ENCODE data around the gene NBAS. TPM values are rescaled to one million over a fixed set of nuclear protein-coding genes. Genes with fewer than 3 reads are reported as not detected.
A peak's percentile ranks its signal among the peaks of the same experiment; 100 is the strongest.

The NBAS gene
- total and polyA plus RNA-seq, 2 of the 13 experiments (the other 11 are each of a cell fraction or from before 2014, with no cell fraction given): 33.6 to 58.7 TPM

- TF ChIP-seq GZF1 (CRISPR knock-in tag; IDR thresholded peaks at IDR 0.05): no peak
- no peak for TF ChIP-seq ZNF275 (CRISPR knock-in tag; IDR thresholded peaks at IDR 0.05; ENCODE audit: borderline replicate concordance)
- TF ChIP-seq BRCA1 (CRISPR knock-in tag; IDR thresholded peaks at IDR 0.05): no peak
- TF ChIP-seq RXRA (CRISPR knock-in tag; IDR thresholded peaks at IDR 0.05): peak; percentile 32; the same call in 1 of the 2 replicates
- peak; percentile 30; the same call in 1 of the 2 replicates for TF ChIP-seq MYNN (CRISPR knock-in tag; IDR thresholded peaks at IDR 0.05; ENCODE audit: low read depth)
- TF ChIP-seq, protein P1, sequence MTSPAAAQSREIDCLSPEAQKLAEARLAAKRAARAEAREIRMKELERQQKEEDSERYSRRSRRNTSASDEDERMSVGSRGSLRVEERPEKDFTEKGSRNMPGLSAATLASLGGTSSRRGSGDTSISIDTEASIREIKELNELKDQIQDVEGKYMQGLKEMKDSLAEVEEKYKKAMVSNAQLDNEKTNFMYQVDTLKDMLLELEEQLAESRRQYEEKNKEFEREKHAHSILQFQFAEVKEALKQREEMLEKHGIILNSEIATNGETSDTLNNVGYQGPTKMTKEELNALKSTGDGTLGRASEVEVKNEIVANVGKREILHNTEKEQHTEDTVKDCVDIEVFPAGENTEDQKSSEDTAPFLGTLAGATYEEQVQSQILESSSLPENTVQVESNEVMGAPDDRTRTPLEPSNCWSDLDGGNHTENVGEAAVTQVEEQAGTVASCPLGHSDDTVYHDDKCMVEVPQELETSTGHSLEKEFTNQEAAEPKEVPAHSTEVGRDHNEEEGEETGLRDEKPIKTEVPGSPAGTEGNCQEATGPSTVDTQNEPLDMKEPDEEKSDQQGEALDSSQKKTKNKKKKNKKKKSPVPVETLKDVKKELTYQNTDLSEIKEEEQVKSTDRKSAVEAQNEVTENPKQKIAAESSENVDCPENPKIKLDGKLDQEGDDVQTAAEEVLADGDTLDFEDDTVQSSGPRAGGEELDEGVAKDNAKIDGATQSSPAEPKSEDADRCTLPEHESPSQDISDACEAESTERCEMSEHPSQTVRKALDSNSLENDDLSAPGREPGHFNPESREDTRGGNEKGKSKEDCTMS (CRISPR knock-in tag; conservative IDR thresholded peaks at IDR 0.05): no peak
- TF ChIP-seq RBM22 (optimal IDR thresholded peaks at IDR 0.05; ENCODE audit: low read length): no peak
- TF ChIP-seq SMARCC2 (IDR thresholded peaks at IDR 0.05): no peak
- TF ChIP-seq ZNF331 (CRISPR knock-in tag; IDR thresholded peaks at IDR 0.05): peak; percentile 88
- TF ChIP-seq ZNF547 (CRISPR knock-in tag; IDR thresholded peaks at IDR 0.05): 0 out of 2 replicates have a peak, but pooled peaks have one; percentile 26
- TF ChIP-seq ZSCAN29 (CRISPR knock-in tag; conservative IDR thresholded peaks at IDR 0.05): peak; percentile 86; the same call in 1 of the 2 replicates
- TF ChIP-seq PTBP1 (IDR thresholded peaks at IDR 0.05; ENCODE audit: low read depth, low read length, poor library complexity, severe bottlenecking): no peak
- no peak for TF ChIP-seq BHLHE40 (IDR thresholded peaks at IDR 0.05; ENCODE audit: low read length)
- no peak for TF ChIP-seq ZNF703 (CRISPR knock-in tag; IDR thresholded peaks at IDR 0.05; ENCODE audit: borderline replicate concordance)
- TF ChIP-seq GABPA (IDR thresholded peaks at IDR 0.05; ENCODE audit: low read depth, low read length): no peak
- TF ChIP-seq GABPA (CRISPR knock-in tag; IDR thresholded peaks at IDR 0.05; ENCODE audit: low read depth): peak; percentile 72
- no peak for TF ChIP-seq E2F2 (CRISPR knock-in tag; IDR thresholded peaks at IDR 0.05; ENCODE audit: borderline replicate concordance)
- TF ChIP-seq PRDM15 (CRISPR knock-in tag; IDR thresholded peaks at IDR 0.05): no peak; the same call in 1 of the 2 replicates
- no peak; the same call in 1 of the 2 replicates for TF ChIP-seq RFXANK (CRISPR knock-in tag; IDR thresholded peaks at IDR 0.05)
- TF ChIP-seq ZBTB3 (CRISPR knock-in tag; IDR thresholded peaks at IDR 0.05; ENCODE audit: borderline replicate concordance, low read depth): 0 out of 2 replicates have a peak, but pooled peaks have one; percentile 78
- TF ChIP-seq, protein P2, sequence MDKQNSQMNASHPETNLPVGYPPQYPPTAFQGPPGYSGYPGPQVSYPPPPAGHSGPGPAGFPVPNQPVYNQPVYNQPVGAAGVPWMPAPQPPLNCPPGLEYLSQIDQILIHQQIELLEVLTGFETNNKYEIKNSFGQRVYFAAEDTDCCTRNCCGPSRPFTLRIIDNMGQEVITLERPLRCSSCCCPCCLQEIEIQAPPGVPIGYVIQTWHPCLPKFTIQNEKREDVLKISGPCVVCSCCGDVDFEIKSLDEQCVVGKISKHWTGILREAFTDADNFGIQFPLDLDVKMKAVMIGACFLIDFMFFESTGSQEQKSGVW (CRISPR knock-in tag; IDR thresholded peaks at IDR 0.05; ENCODE audit: borderline replicate concordance): no peak
Measured at GRCh38 chr2:15560988-15561573, at the start of gene NBAS (continued).

Measured in HepG2 (cell line).